Measurements from ENCODE around the gene SH2D3A. TPM values are rescaled to one million over a fixed set of nuclear protein-coding genes. Genes with fewer than 3 reads are reported as not detected.
"Not testable (repeated sequence)": the region's sequence is repeated elsewhere in the genome, so short reads cannot be mapped to it uniquely, and the experiment has no call there.

The SH2D3A gene
- total RNA-seq, 1 experiment from 2014 or later: 2.2 TPM

DNA sequence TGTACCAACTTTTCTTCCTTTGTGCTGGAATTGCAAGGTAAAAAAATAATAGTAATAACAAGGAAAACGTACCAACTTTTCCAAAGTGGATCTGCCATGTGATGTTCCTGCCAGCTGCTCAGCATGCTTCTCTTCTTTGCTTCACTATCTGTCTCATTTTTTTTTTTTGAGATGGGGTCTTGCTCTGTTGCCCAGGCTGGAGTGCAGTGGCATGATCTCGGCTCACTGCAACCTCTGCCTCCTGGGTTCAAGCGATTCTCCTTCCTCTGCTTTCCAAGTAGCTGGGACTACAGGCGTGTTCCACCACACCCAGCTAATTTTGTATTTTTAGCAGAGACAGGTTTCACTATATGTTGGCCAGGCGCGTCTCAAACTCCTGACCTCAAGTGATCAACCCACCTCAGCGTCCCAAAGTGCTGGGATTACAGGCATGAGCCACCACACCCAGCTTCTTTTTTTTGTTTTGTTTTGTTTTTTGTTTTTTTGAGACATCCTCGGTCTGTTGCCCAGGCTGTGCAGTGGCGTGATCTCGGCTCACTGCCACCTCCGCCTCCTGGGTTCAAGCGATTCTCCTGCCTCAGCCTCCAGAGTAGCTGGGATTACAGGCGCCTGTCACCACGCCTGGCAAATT lies 33.0 kb upstream of the SH2D3A start:
- H3K4me1 ChIP-seq (ENCODE audit: control insufficient read depth, insufficient read depth, low read length); DNase-seq (ENCODE audit: low read depth, low spot score); ATAC-seq; BruUV-seq (replicated peaks); intact Hi-C loops (cut with micrococcal nuclease; ENCODE audit: unreplicated experiment); H3K27ac ChIP-seq (ENCODE audit: low read length); in situ Hi-C loops (cut with HindIII; ENCODE audit: low pct_unique_long_range_greater_than_20kb, low sequenced_read_pairs); H3K4me3 ChIP-seq (ENCODE audit: low read depth in 2 of 2, low read length in 2 of 2); H3K27me3 ChIP-seq (ENCODE audit: control insufficient read depth, insufficient read depth, low read length); H3K36me3 ChIP-seq (ENCODE audit: control insufficient read depth, insufficient read depth, low read length); H3K9me3 ChIP-seq (ENCODE audit: control insufficient read depth, insufficient read depth, low read depth, low read length): not testable (repeated sequence)
- ChIA-PET POLR2A (interaction anchor here (0.7 kb wide), 1 partner anchor 47 kb away, joined by 6 read pairs; no protein-coding TSS in a partner anchor), CTCF (interaction anchor here (0.5 kb wide), 1 partner anchor 484 kb away, joined by 3 read pairs; no protein-coding TSS in a partner anchor)

- H3K4me3 ChIP-seq (ENCODE audit: low read depth in 2 of 2, low read length in 2 of 2): no peak overlapping the region
- no peaks in the 10 kb centered on the region for H3K36me3 ChIP-seq (ENCODE audit: control insufficient read depth, insufficient read depth, low read length)
- ChIA-PET POLR2A (interaction anchor here (0.7 kb wide), 1 partner anchor 623 kb away, joined by 8 read pairs; no protein-coding TSS in a partner anchor), CTCF (no interaction called here)
- in situ Hi-C loops (cut with HindIII; ENCODE audit: low pct_unique_long_range_greater_than_20kb, low sequenced_read_pairs) (no loop called here), intact Hi-C loops (cut with micrococcal nuclease; ENCODE audit: unreplicated experiment) (no loop called here)
- no peak for ATAC-seq
- DNase-seq (ENCODE audit: low read depth, low spot score): no peak
- H3K27me3 ChIP-seq (ENCODE audit: control insufficient read depth, insufficient read depth, low read length): no peaks in the 10 kb centered on the region
- no peak overlapping the region for H3K27ac ChIP-seq (ENCODE audit: low read length)
- TF ChIP-seq POLR2AphosphoS5 (IDR thresholded peaks at IDR 0.05; ENCODE audit: low read depth, low read length) (no peak), TCF7L2 (IDR thresholded peaks at IDR 0.05; ENCODE audit: low read depth, low read length) (no peak), SIN3A (IDR thresholded peaks at IDR 0.05; ENCODE audit: borderline replicate concordance, insufficient read depth, low read depth, low read length) (no peak)
- TF ChIP-seq, protein P1, sequence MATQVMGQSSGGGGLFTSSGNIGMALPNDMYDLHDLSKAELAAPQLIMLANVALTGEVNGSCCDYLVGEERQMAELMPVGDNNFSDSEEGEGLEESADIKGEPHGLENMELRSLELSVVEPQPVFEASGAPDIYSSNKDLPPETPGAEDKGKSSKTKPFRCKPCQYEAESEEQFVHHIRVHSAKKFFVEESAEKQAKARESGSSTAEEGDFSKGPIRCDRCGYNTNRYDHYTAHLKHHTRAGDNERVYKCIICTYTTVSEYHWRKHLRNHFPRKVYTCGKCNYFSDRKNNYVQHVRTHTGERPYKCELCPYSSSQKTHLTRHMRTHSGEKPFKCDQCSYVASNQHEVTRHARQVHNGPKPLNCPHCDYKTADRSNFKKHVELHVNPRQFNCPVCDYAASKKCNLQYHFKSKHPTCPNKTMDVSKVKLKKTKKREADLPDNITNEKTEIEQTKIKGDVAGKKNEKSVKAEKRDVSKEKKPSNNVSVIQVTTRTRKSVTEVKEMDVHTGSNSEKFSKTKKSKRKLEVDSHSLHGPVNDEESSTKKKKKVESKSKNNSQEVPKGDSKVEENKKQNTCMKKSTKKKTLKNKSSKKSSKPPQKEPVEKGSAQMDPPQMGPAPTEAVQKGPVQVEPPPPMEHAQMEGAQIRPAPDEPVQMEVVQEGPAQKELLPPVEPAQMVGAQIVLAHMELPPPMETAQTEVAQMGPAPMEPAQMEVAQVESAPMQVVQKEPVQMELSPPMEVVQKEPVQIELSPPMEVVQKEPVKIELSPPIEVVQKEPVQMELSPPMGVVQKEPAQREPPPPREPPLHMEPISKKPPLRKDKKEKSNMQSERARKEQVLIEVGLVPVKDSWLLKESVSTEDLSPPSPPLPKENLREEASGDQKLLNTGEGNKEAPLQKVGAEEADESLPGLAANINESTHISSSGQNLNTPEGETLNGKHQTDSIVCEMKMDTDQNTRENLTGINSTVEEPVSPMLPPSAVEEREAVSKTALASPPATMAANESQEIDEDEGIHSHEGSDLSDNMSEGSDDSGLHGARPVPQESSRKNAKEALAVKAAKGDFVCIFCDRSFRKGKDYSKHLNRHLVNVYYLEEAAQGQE (IDR thresholded peaks at IDR 0.05; ENCODE audit: insufficient read depth in 1 of 2, low read depth in 2 of 2, low read length in 1 of 2): no peak
- TF ChIP-seq, protein P2, sequence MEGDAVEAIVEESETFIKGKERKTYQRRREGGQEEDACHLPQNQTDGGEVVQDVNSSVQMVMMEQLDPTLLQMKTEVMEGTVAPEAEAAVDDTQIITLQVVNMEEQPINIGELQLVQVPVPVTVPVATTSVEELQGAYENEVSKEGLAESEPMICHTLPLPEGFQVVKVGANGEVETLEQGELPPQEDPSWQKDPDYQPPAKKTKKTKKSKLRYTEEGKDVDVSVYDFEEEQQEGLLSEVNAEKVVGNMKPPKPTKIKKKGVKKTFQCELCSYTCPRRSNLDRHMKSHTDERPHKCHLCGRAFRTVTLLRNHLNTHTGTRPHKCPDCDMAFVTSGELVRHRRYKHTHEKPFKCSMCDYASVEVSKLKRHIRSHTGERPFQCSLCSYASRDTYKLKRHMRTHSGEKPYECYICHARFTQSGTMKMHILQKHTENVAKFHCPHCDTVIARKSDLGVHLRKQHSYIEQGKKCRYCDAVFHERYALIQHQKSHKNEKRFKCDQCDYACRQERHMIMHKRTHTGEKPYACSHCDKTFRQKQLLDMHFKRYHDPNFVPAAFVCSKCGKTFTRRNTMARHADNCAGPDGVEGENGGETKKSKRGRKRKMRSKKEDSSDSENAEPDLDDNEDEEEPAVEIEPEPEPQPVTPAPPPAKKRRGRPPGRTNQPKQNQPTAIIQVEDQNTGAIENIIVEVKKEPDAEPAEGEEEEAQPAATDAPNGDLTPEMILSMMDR (IDR thresholded peaks at IDR 0.05): no peak
- no TSS peak for BruUV-seq (replicated peaks)
- no peaks in the 10 kb centered on the region for H3K9me3 ChIP-seq (ENCODE audit: control insufficient read depth, insufficient read depth, low read depth, low read length)
- H3K4me1 ChIP-seq (ENCODE audit: control insufficient read depth, insufficient read depth, low read length): no peaks in the 10 kb centered on the region
Observed at GRCh38 chr19:6797646-6798045, 30.4 kb upstream of the SH2D3A start.

DNA sequence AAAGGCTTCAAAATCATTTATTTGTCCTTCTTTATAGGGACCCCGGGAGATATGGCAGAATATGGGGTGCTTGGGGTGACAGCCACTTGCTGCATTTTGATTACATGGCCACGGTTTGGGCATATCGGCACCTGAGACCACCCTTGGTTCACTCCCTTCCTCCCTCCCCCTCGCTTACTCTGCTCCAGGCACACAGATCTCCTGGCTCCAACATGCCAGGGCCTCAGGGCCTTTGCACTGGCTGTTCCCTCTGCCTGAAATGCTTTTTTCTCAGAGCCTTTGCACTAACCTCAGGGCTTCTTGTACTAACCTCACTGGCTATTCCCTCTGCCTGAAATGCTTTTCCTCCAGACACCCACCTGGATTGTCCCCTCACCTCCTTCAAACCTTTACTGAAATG lies 29.0 kb upstream of the SH2D3A start:
- no TSS peak for BruUV-seq (replicated peaks)
- TF ChIP-seq POLR2AphosphoS5 (IDR thresholded peaks at IDR 0.05; ENCODE audit: low read depth, low read length) (no peak), TCF7L2 (IDR thresholded peaks at IDR 0.05; ENCODE audit: low read depth, low read length) (no peak), SIN3A (IDR thresholded peaks at IDR 0.05; ENCODE audit: borderline replicate concordance, insufficient read depth, low read depth, low read length) (no peak)
- TF ChIP-seq, protein P2 (IDR thresholded peaks at IDR 0.05): no peak
- TF ChIP-seq, protein P1 (IDR thresholded peaks at IDR 0.05; ENCODE audit: insufficient read depth in 1 of 2, low read depth in 2 of 2, low read length in 1 of 2): no peak
- H3K27me3 ChIP-seq (ENCODE audit: control insufficient read depth, insufficient read depth, low read length): no peaks in the 10 kb centered on the region
- ChIA-PET POLR2A (no interaction called here), CTCF (no interaction called here)
- intact Hi-C loops (cut with micrococcal nuclease; ENCODE audit: unreplicated experiment): no loop called here
- H3K27ac ChIP-seq (ENCODE audit: low read length): no peak overlapping the region
- H3K36me3 ChIP-seq (ENCODE audit: control insufficient read depth, insufficient read depth, low read length): no peaks in the 10 kb centered on the region
- in situ Hi-C loops (cut with HindIII; ENCODE audit: low pct_unique_long_range_greater_than_20kb, low sequenced_read_pairs): no loop called here
- ATAC-seq: no peak
- DNase-seq (ENCODE audit: low read depth, low spot score): no peak
- H3K4me1 ChIP-seq (ENCODE audit: control insufficient read depth, insufficient read depth, low read length): no peaks in the 10 kb centered on the region
- no peaks in the 10 kb centered on the region for H3K9me3 ChIP-seq (ENCODE audit: control insufficient read depth, insufficient read depth, low read depth, low read length)
- H3K4me3 ChIP-seq (ENCODE audit: low read depth in 2 of 2, low read length in 2 of 2): no peak overlapping the region
